Measurements from ENCODE around the gene APOM. TPM values are rescaled to one million over a fixed set of nuclear protein-coding genes. Genes with fewer than 3 reads are reported as not detected.

The APOM gene
- total RNA-seq, 1 donor from 2014 or later = 3.8 TPM

DNA sequence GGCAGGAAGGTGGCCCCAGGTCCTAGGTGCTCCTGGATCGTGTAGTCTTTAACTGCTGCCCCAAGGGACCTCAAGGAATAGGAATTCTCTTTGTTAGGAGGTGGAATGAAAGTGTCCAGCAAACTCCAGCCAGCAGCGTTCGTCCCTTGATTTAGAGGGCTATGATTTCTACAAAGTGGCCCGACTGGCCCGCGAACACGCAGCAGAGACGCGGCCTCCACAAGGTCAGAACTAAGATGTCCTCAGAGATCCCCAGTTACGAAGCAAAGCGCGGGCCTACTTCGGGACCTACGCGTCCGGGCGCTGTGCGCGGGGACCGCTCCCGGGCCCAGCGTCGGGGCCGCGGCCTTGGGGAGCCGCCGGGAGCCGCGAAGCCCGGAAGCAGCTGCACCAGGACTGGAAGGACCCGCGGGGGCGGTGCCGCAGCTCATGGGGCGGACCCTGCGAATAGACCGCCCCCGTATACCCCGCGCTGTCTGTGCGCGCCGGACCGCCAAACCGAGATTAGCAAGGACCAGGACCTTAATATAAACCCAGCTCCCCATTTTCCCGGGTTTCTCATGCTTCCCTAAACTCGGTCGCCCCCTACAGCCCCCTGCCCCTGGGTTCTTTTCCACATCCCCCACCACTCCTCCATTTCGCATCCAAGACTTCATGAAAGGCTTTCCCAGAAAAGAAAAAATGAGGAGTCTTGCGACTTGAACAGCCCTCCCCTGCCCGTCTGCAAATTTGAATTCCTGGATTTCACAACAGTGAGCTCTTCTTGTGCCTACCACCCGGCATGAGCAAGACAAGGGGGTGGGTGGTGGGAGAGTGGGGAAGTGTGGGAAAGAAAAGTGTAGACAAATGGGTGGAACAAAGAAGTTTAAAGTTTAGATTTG, 4.9 kb downstream of the APOM start, which contains the start of gene C6orf47:
TSS of gene C6orf47 (minus strand) at position 398 of the 881 bp plus-strand sequence. CDS start 831 bp downstream, outside the sequence.
- peaks cover 59% of the 10 kb centered on the region for H3K4me1 Mint-ChIP-seq
- H3K27ac Mint-ChIP-seq (ENCODE audit: unreplicated experiment) = peak within 1 kb of the TSS; percentile 95
- TF ChIP-seq, protein P1, sequence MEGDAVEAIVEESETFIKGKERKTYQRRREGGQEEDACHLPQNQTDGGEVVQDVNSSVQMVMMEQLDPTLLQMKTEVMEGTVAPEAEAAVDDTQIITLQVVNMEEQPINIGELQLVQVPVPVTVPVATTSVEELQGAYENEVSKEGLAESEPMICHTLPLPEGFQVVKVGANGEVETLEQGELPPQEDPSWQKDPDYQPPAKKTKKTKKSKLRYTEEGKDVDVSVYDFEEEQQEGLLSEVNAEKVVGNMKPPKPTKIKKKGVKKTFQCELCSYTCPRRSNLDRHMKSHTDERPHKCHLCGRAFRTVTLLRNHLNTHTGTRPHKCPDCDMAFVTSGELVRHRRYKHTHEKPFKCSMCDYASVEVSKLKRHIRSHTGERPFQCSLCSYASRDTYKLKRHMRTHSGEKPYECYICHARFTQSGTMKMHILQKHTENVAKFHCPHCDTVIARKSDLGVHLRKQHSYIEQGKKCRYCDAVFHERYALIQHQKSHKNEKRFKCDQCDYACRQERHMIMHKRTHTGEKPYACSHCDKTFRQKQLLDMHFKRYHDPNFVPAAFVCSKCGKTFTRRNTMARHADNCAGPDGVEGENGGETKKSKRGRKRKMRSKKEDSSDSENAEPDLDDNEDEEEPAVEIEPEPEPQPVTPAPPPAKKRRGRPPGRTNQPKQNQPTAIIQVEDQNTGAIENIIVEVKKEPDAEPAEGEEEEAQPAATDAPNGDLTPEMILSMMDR (conservative IDR thresholded peaks at IDR 0.05) = no peak
- DNase-seq (ENCODE audit: low read depth, low spot score) = peak; percentile 74
- no peaks in the 10 kb centered on the region for H3K9me3 Mint-ChIP-seq
- peak within 1 kb of the TSS; percentile 93 for H3K4me3 Mint-ChIP-seq
- H3K36me3 Mint-ChIP-seq (ENCODE audit: low read depth) = peaks cover 3% of the 10 kb centered on the region
- H3K27me3 Mint-ChIP-seq (ENCODE audit: low read depth) = no peaks in the 10 kb centered on the region

DNA sequence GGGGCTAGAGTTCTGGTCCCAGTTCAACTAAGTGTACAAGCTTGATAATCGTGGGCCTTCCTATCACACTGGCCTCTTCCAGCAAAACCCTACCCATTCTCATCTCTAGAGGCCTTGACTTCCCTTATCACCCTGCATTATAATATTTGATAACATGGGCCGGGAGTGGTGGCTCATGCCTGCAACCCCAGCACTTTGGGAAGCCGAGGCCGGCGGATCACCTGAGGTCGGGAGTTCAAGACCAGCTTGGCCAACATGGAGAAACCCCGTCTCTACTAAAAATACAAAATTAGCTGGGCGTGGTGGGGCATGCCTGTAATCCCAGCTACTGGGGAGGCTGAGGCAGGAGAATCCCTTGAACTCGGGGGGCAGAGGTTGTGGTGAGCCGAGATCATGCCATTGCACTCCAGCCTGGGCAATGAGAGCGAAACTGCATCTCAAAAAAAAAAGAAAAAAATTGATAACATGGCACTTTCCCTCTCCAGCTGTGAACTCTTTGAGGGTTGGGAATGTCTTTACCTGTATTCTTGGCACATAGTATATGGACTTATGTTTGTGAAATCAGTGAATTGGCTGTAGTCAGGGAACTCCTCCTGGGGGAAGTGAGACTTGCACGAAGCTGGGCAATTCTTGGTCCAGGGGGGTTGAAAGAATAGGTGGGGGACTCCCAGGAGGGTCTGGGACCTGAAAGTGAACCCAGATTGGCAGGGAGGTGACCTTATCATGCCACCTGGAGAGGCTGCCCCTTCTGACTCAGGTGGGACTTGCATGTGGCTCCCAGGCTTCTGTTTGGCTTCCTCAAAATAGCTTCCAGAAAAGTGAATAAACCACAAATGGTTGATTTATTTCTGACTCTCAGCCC, 5.8 kb downstream of the APOM start:
- no peaks in the 10 kb centered on the region for H3K27me3 Mint-ChIP-seq (ENCODE audit: low read depth)
- H3K36me3 Mint-ChIP-seq (ENCODE audit: low read depth) = peaks cover 5% of the 10 kb centered on the region
- peak overlapping the region; percentile 95 for H3K27ac Mint-ChIP-seq (ENCODE audit: unreplicated experiment)
- TF ChIP-seq, protein P1 (conservative IDR thresholded peaks at IDR 0.05) = no peak
- peak overlapping the region; percentile 93 for H3K4me3 Mint-ChIP-seq
- no peaks in the 10 kb centered on the region for H3K9me3 Mint-ChIP-seq
- peaks cover 64% of the 10 kb centered on the region for H3K4me1 Mint-ChIP-seq
- DNase-seq (ENCODE audit: low read depth, low spot score) = no peak

DNA sequence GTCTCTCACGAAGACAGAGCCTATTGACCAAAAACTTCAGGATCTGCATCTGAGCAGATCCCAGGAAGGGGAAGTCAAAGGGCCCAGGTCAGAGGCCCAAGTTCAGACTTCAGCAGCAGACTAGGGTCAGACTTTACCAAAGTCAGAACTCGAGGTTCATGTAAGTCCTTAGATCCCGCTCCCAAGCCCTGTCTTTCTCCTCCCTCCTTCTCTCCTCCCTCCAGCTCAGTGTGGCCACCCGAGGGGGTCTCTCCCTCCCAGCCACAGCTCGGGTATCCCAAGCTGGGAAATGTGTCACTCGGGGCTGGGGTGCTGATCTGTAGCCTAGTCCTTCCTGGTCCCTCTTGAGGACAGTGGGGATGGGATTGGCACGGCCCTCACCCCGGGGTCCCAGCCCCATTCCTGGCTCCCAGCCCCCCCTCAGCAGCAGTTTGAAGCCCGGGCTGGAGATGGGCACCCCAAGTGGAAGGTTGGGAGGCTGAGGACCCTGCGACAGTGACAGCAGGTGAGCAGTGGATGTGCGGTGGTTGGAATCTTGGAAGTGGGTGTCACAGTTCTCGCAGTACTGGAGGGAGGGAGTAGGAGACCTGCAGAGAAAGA, 6.5 kb downstream of the APOM start:
- Mint-ChIP-seq H3K27me3 (ENCODE audit: low read depth) (no peaks in the 10 kb centered on the region), H3K27ac (ENCODE audit: unreplicated experiment) (no peak overlapping the region), H3K36me3 (ENCODE audit: low read depth) (peaks cover 5% of the 10 kb centered on the region), H3K4me1 (peaks cover 69% of the 10 kb centered on the region), H3K4me3 (peak overlapping the region; percentile 93), H3K9me3 (no peaks in the 10 kb centered on the region)
- no peak for DNase-seq (ENCODE audit: low read depth, low spot score)
- TF ChIP-seq, protein P1 (conservative IDR thresholded peaks at IDR 0.05) = no peak

DNA sequence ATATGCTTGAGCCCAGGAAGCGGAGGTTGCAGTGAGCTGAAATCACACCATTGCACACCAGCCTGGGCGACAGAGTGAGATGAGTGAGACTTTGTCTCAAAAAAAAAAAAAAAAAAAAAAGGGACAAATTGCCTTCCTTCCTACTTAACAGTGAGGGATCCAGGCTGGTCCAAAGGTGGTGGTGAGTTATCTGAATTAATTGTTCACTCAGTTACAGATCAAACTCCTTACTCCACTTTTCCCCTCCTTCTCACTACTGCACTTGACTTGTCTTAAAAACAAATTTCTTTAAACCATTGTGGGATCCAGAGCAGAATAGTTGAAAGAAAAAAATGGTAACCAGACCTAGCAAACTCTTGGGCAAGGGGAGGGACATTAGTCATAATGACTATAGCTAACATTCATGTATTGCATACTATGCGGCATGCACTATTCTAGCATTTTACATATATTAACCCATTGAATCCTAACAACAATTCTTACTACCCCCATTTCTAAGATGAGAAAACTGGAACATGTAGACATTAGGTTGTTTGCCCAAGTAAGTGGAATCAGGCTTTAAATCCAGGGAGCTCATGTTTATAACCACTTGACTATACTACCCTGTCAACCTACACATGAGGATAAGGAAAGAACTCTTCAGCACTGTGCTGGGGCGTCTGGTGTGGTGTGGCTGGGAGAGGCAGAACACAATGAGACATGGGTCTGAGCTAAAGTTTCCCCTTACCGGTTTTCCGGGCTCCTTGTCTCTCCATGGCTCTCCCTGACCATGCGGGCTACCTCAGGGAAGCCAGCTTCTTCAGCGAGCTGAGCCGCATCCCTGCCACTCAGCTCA, 7.6 kb downstream of the APOM start:
- Mint-ChIP-seq H3K4me1 (peaks cover 60% of the 10 kb centered on the region), H3K27me3 (ENCODE audit: low read depth) (no peaks in the 10 kb centered on the region), H3K27ac (ENCODE audit: unreplicated experiment) (no peak overlapping the region), H3K9me3 (no peaks in the 10 kb centered on the region), H3K36me3 (ENCODE audit: low read depth) (peaks cover 8% of the 10 kb centered on the region), H3K4me3 (peak overlapping the region; percentile 93)
- DNase-seq (ENCODE audit: low read depth, low spot score) = no peak
- TF ChIP-seq, protein P1 (conservative IDR thresholded peaks at IDR 0.05) = no peak

Measured in neural crest cell (in vitro differentiated cells).